Smooth muscle cell (in vitro differentiated cells): ENCODE data around the gene NEUROD2. TPM values are rescaled to one million over a fixed set of nuclear protein-coding genes. Genes with fewer than 3 reads are reported as not detected.

Experiments used
- DNase-seq: peaks from one replicate; lab custom pipeline; 2025; ENCODE audit not compliant: unreplicated experiment; lab: John Stamatoyannopoulos, UW
- H2AFZ ChIP-seq: fragments of 200-600 bp; sonication (generic); 2 replicates; pipeline ENCODE4 v1.6.0; 2016; ENCODE audit warnings: antibody characterized with exemption, low read depth, mild to moderate bottlenecking
- H3F3A ChIP-seq: fragments of 200-600 bp; sonication (generic); 2 replicates; pipeline ENCODE4 v1.6.0; 2017; ENCODE audit warnings: antibody characterized with exemption, low read depth
- H3K27ac ChIP-seq: fragments of 200-600 bp; sonication (generic); 2 replicates; pipeline ENCODE4 v1.5.1; 2016; ENCODE audit warnings: low read depth, mild to moderate bottlenecking
- H3K27me3 ChIP-seq: fragments of 200-600 bp; sonication (generic); 2 replicates; pipeline ENCODE4 v1.6.1; 2016; ENCODE audit warnings: low read depth, mild to moderate bottlenecking
- H3K36me3 ChIP-seq: fragments of 200-600 bp; sonication (generic); 2 replicates; pipeline ENCODE4 v1.5.1; 2016; ENCODE audit warnings: low read depth
- H3K4me1 ChIP-seq: fragments of 200-600 bp; sonication (generic); 2 replicates; pipeline ENCODE4 v1.5.1; 2016; ENCODE audit warnings: low read depth
- H3K4me2 ChIP-seq: fragments of 200-600 bp; sonication (generic); 2 replicates; pipeline ENCODE4 v1.6.0; 2016; ENCODE audit warnings: mild to moderate bottlenecking
- H3K4me3 ChIP-seq: fragments of 200-600 bp; sonication (generic); 2 replicates; pipeline ENCODE4 v1.5.1; 2016; ENCODE audit warnings: mild to moderate bottlenecking
- H3K79me2 ChIP-seq: fragments of 200-600 bp; sonication (generic); 2 replicates; pipeline ENCODE4 v1.6.0; 2016; ENCODE audit warnings: low read depth, mild to moderate bottlenecking
- H3K9ac ChIP-seq: fragments of 200-600 bp; sonication (generic); 2 replicates; pipeline ENCODE4 v1.6.0; 2016; ENCODE audit warnings: low read depth
- H3K9me3 ChIP-seq: fragments of 200-600 bp; sonication (generic); replicated peaks from 2 replicates; pipeline ENCODE4 v1.5.1; 2016; ENCODE audit warnings: low read depth
- H4K20me1 ChIP-seq: fragments of 200-600 bp; sonication (generic); 2 replicates; pipeline ENCODE4 v1.6.0; 2016; ENCODE audit warnings: low read depth
- WGBS: methylation state at CpG from one replicate; pipeline ENCODE4 v1.1.7; 2016; ENCODE audit warnings: low lambda C conversion rate; 5-methylcytosine and 5-hydroxymethylcytosine counted together
- polyA plus RNA-seq: library from polyadenylated mRNA; unstranded; fragments of >200 nt; fragmentation: Nextera tagmentation; extraction: Ambion mirVana; gene quantifications from 2 replicates; pipeline ENCODE4 v1.2.1, GENCODE V29; 2016
- total RNA-seq: library from RNA; depleted of rRNA; stranded (reverse); fragments of >200 nt; gene quantifications from 2 replicates; pipeline ENCODE4 v1.2.3, GENCODE V29; 2014
- TF ChIP-seq, protein P1 (sequence below): fragments of 200-600 bp; sonication (generic); IDR thresholded peaks from 2 replicates; pipeline ENCODE4 v1.5.1; 2017; ENCODE audit warnings: borderline replicate concordance, mild to moderate bottlenecking, antibody characterized with exemption; ENCODE audit not compliant: insufficient read depth, poor library complexity, severe bottlenecking

Gene NEUROD2
- total and polyA plus RNA-seq, 2 experiments from 2014 or later: 0.19 TPM; not detected in 1

DNA sequence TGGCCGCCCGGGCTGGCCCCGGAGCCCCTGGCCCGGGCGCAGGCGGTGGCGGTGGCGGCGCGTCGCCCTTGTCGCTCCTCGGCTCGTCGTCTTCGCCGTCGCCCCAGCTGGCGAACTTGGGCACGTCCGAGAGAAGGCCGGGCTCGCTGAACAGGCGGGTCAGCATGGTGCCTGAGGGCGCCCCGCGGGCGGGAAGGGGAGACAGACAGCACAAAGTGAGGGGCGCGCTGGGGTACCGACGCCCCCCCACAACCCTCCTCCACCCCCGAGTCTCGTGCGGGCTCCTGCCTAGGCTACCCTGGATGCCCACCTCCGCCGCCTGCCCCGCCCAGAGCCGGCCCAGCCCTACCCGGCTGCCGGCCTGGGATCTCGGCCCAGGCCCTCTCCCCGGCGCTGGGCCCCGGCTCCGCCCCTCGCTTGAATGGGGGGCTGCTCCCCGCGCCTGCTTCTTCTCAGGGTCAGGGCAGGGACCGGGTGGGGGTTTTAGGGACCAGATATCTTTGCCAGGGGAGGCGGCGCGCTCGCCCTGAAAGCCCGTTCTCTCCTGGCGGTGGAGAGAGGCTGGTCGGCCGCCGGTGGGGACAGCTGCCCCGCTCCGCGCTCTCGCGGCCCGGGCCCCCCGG is 1.2 kb downstream of the NEUROD2 start:
- Histone ChIP-seq H3K79me2 (no peaks in the 10 kb centered on the region), H3K27me3 (peaks cover 100% of the 10 kb centered on the region), H3K27ac (no peak overlapping the region), H4K20me1 (no peaks in the 10 kb centered on the region), H2AFZ (no peak overlapping the region), H3K4me2 (peak overlapping the region; percentile 26), H3K36me3 (no peaks in the 10 kb centered on the region), H3K4me3 (no peak overlapping the region), H3F3A (no peaks in the 10 kb centered on the region), H3K9me3 (no peaks in the 10 kb centered on the region), H3K4me1 (peaks cover 21% of the 10 kb centered on the region), H3K9ac (no peak overlapping the region)
- DNase-seq: no peak
- WGBS: 2% methylated on average over 30 of the region's 66 CpGs
- TF ChIP-seq, protein P1, sequence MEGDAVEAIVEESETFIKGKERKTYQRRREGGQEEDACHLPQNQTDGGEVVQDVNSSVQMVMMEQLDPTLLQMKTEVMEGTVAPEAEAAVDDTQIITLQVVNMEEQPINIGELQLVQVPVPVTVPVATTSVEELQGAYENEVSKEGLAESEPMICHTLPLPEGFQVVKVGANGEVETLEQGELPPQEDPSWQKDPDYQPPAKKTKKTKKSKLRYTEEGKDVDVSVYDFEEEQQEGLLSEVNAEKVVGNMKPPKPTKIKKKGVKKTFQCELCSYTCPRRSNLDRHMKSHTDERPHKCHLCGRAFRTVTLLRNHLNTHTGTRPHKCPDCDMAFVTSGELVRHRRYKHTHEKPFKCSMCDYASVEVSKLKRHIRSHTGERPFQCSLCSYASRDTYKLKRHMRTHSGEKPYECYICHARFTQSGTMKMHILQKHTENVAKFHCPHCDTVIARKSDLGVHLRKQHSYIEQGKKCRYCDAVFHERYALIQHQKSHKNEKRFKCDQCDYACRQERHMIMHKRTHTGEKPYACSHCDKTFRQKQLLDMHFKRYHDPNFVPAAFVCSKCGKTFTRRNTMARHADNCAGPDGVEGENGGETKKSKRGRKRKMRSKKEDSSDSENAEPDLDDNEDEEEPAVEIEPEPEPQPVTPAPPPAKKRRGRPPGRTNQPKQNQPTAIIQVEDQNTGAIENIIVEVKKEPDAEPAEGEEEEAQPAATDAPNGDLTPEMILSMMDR: no peak

DNA sequence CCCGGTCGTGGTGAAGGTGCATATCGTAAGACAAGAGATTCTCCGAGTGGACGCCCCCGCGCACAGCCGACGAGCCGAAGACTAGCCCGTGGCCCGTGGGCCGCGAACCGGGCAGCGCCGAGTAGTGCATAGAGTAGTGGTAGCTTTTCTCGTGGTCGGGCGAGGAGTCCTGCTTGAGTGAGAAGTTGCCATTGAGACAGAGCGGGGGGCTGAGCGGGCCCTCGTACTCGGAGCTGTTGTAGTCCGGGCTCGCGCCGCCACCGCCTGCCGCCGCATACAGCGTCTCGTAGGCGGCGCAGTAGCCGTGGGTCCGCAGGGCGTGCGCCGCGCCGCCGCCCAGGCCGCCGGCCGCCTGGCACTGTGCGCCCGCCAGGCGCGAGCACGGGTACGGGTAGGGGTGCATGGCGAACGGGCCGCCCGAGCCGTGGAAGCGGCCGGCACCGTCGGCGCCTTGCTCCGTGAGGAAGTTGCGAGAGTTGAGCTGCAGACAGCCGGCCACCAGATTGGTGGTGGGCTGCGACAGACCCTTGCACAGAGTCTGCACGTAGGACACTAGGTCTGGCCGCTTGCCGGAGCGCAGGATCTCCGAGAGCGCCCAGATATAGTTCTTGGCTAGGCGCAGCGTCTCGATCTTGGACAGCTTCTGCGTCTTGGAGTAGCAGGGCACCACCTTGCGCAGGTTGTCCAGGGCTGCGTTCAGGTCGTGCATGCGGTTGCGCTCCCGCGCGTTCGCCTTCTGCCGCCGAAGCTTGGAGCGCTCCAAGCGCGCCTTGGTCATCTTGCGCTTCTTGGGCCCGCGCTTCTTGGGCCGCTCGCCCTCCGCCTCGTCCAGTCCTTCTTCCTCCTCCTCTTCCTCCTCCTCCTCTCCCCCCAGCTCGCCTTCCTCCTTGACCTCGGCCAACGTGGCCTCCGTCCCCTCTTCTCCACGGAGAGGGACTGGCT is 2.0 kb downstream of the NEUROD2 start:
- H3K4me3 ChIP-seq: no peak overlapping the region
- no peak overlapping the region for H3K27ac ChIP-seq
- no peaks in the 10 kb centered on the region for H4K20me1 ChIP-seq
- H3K79me2 ChIP-seq: no peaks in the 10 kb centered on the region
- H3K4me2 ChIP-seq: peak overlapping the region; percentile 26
- 2% methylated on average over 82 of the region's 102 CpGs for WGBS
- no peaks in the 10 kb centered on the region for H3K9me3 ChIP-seq
- H3K36me3 ChIP-seq: no peaks in the 10 kb centered on the region
- TF ChIP-seq, protein P1: no peak
- DNase-seq: no peak
- H3K9ac ChIP-seq: no peak overlapping the region
- H3F3A ChIP-seq: no peaks in the 10 kb centered on the region
- no peak overlapping the region for H2AFZ ChIP-seq
- peaks cover 21% of the 10 kb centered on the region for H3K4me1 ChIP-seq
- peaks cover 100% of the 10 kb centered on the region for H3K27me3 ChIP-seq

DNA sequence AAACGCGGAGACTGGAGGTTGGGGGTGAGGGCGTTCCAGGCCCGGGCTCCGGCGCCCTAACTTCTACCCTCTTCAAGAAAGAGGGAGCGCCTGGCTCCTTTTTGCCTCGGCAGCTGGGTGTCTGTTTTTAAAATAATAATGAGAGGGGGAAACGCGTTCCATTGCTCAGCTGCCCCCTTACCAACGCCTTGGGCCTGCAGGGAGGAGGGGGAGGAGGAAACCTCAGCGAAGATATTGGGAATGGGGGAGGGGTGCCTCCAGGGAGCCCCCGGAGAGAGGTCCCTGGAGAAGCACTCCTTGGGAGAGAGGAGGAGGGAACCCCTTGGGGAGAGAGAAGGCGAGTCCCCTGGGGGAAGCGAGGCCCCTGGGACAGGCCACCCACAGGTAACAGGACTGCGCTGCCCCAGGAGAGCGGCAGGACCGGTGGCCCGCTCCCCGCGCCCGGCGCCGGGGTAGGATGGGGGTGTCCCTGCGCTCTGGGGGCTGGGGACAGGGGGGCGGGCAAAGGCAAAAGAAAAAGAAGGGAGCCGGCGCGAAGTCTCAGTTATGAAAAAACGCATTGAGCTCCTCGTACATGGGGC is 2.7 kb downstream of the NEUROD2 start:
- TF ChIP-seq, protein P1: no peak

More for the DNA sequence above, 2.7 kb downstream of the NEUROD2 start:
- H3F3A ChIP-seq: no peaks in the 10 kb centered on the region
- no peak overlapping the region for H3K4me3 ChIP-seq
- H3K4me2 ChIP-seq: no peak overlapping the region
- H3K9me3 ChIP-seq: no peaks in the 10 kb centered on the region
- no peaks in the 10 kb centered on the region for H4K20me1 ChIP-seq
- H3K4me1 ChIP-seq: peaks cover 21% of the 10 kb centered on the region
- H3K27me3 ChIP-seq: peaks cover 100% of the 10 kb centered on the region
- no peak overlapping the region for H3K27ac ChIP-seq
- H3K79me2 ChIP-seq: no peaks in the 10 kb centered on the region
- H2AFZ ChIP-seq: no peak overlapping the region
- H3K36me3 ChIP-seq: no peaks in the 10 kb centered on the region
- WGBS: 10% methylated on average over 19 of the region's 31 CpGs
- no peak overlapping the region for H3K9ac ChIP-seq
- no peak for DNase-seq
